ENCODE data around the gene GPLD1. TPM values are rescaled to one million over a fixed set of nuclear protein-coding genes. Genes with fewer than 3 reads are reported as not detected.

Gene GPLD1
- total RNA-seq, 1 donor from 2014 or later: 6.0 TPM

DNA sequence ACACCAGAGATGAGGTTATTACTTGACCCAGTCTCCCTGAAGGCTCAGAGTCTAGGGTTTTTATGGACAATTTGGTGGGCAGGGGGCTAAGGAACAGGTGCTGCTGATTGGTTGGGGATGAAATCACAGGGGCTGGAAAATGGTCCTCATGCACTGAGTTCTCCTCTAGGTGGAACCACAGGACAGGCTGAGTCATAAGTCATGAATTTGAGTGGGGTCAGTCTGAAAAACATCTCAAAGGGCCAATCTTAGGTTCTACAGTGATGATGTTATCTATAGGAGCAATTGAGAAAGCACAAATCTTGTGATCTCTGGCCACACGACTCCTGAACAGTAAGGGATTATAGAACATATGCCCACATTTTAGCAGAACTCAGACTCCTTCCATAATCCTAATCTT is 92.6 kb downstream of the GPLD1 start:
- Mint-ChIP-seq H3K27me3 (ENCODE audit: low read depth) (peaks cover 29% of the 10 kb centered on the region), H3K9me3 (peaks cover 11% of the 10 kb centered on the region), H3K27ac (ENCODE audit: unreplicated experiment) (no peak overlapping the region), H3K4me1 (no peaks in the 10 kb centered on the region), H3K4me3 (no peak overlapping the region), H3K36me3 (ENCODE audit: low read depth) (no peaks in the 10 kb centered on the region)
- TF ChIP-seq, protein P1, sequence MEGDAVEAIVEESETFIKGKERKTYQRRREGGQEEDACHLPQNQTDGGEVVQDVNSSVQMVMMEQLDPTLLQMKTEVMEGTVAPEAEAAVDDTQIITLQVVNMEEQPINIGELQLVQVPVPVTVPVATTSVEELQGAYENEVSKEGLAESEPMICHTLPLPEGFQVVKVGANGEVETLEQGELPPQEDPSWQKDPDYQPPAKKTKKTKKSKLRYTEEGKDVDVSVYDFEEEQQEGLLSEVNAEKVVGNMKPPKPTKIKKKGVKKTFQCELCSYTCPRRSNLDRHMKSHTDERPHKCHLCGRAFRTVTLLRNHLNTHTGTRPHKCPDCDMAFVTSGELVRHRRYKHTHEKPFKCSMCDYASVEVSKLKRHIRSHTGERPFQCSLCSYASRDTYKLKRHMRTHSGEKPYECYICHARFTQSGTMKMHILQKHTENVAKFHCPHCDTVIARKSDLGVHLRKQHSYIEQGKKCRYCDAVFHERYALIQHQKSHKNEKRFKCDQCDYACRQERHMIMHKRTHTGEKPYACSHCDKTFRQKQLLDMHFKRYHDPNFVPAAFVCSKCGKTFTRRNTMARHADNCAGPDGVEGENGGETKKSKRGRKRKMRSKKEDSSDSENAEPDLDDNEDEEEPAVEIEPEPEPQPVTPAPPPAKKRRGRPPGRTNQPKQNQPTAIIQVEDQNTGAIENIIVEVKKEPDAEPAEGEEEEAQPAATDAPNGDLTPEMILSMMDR (conservative IDR thresholded peaks at IDR 0.05): no peak
- DNase-seq (ENCODE audit: low read depth, low spot score): no peak

DNA sequence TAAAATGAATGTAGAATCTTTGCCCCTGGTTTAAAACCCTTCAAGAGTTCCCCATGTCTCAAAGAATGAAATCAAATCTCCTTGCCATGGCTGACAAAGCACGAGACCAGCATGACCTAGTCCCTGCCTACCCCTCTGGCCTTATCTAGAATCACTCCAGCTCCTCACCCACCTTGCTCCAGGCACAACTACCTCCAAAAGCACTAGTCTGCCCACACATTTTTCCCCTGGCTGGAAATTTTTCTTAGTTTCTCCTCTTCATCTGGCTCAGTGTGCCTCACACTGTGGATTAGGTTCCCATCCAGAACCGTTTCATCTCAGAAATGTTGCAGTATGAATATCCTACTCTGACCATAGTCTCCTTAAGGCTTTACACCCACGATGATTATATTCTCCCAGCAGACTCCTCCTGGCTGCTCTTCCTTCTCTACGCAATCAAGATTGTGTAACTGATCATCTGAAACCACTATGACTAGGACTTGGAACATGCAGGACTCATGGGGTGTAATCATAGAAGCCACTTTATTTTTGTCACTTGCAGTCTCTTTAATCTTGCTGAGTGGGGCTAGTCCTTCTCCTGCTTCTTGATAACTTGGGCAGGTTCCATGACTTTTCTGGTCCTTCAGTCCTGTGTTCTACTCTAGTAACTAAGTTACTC is 94.5 kb downstream of the GPLD1 start:
- TF ChIP-seq, protein P1 (conservative IDR thresholded peaks at IDR 0.05): no peak
- Mint-ChIP-seq H3K27ac (ENCODE audit: unreplicated experiment) (no peak overlapping the region), H3K27me3 (ENCODE audit: low read depth) (peaks cover 17% of the 10 kb centered on the region), H3K9me3 (peaks cover 11% of the 10 kb centered on the region), H3K4me3 (no peak overlapping the region), H3K4me1 (no peaks in the 10 kb centered on the region), H3K36me3 (ENCODE audit: low read depth) (no peaks in the 10 kb centered on the region)
- DNase-seq (ENCODE audit: low read depth, low spot score): no peak

DNA sequence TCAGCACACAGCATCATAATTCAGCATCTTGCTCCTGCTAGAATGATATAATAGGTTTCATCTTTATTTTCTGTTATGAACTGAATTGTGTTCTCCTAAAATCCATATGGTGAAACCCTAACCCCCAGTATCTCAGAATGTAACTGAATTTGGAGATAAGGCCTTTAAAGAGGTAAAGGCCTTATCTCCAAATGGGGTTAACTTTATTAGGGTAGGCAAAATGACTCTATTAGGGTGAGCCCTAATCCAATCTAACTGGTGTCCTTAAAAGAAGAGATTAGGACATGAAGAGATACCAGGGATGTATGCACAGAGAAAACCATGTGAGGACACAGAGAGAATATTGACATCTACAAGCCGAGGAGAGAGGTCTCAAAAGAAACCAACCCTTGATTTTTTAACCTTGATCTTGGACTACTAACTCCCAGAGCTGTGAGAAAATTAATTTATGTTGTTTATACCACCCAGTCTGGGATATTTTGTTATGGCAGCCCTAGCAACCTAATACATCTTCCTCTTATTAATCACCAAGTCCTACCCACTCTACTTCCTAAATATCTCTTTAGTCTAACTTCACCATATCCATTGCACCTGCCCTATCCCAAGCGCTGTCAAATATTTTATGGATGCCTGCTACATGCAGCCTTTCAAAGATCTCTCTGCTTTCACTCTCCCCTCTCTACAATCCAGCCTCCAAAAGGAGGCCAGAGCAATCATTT is 95.2 kb downstream of the GPLD1 start:
- H3K4me3 Mint-ChIP-seq: no peak overlapping the region
- no peaks in the 10 kb centered on the region for H3K4me1 Mint-ChIP-seq
- no peak for DNase-seq (ENCODE audit: low read depth, low spot score)
- TF ChIP-seq, protein P1 (conservative IDR thresholded peaks at IDR 0.05): no peak
- no peak overlapping the region for H3K27ac Mint-ChIP-seq (ENCODE audit: unreplicated experiment)
- no peaks in the 10 kb centered on the region for H3K36me3 Mint-ChIP-seq (ENCODE audit: low read depth)
- peaks cover 11% of the 10 kb centered on the region for H3K9me3 Mint-ChIP-seq
- H3K27me3 Mint-ChIP-seq (ENCODE audit: low read depth): peaks cover 10% of the 10 kb centered on the region

DNA sequence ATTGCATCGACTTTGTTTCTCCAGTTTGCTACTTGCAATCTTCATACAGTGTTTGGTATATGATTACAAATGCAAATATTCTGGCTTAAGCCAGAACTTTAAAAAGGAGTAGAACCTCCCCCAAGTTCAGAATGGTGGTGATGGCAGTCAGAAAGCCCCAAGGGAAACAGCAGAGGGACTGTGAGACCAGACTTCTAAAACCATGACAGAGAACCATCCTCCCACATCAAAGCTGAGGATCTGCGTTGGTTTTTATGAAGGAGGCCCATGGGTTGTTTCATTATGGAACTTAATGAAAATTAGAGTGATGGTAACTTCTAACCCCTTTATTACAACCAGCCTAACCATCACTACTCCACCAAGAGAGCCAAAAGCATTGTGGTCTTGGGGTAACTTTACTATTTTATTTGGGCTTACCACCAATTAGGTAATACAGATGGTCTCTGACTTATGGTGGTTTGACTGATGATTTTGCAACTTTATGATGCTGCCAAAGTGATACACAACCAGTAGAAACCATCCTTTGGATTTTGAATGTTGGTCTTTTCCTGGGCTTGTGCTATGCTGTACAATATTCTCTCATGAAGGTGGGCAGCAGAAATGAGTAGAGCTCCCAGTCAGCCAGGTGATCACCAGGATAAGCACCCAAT is 97.5 kb downstream of the GPLD1 start:
- TF ChIP-seq, protein P1 (conservative IDR thresholded peaks at IDR 0.05): no peak
- DNase-seq (ENCODE audit: low read depth, low spot score): no peak
- H3K9me3 Mint-ChIP-seq: peaks cover 7% of the 10 kb centered on the region
- H3K27me3 Mint-ChIP-seq (ENCODE audit: low read depth): no peaks in the 10 kb centered on the region
- H3K4me3 Mint-ChIP-seq: no peak overlapping the region
- no peak overlapping the region for H3K27ac Mint-ChIP-seq (ENCODE audit: unreplicated experiment)
- H3K36me3 Mint-ChIP-seq (ENCODE audit: low read depth): no peaks in the 10 kb centered on the region
- no peaks in the 10 kb centered on the region for H3K4me1 Mint-ChIP-seq

DNA sequence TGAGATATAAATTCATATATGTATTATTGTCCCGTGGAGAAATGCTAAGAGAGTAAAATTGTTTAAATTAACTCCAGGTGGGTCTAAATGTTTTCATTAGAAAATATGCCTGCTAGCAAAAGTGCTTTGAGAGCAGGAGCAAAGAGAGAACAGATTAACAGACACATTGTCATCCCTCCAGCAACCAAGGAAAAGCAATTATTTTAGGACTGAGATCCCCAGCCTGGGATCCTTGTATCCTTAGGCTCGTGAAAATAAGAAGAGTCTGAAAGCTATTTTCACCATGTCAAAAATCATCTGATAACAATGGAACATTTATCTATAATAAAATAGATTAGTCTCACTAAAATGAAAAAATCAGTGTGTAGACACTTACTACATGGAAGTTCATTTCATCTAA is 98.2 kb downstream of the GPLD1 start:
- TF ChIP-seq, protein P1 (conservative IDR thresholded peaks at IDR 0.05): no peak
- no peak for DNase-seq (ENCODE audit: low read depth, low spot score)
- Mint-ChIP-seq H3K27ac (ENCODE audit: unreplicated experiment) (no peak overlapping the region), H3K9me3 (no peaks in the 10 kb centered on the region), H3K4me1 (no peaks in the 10 kb centered on the region), H3K36me3 (ENCODE audit: low read depth) (no peaks in the 10 kb centered on the region), H3K4me3 (no peak overlapping the region), H3K27me3 (ENCODE audit: low read depth) (no peaks in the 10 kb centered on the region)
